H9 (cell line): ENCODE results near the gene PLXNA2. TPM values are rescaled to one million over a fixed set of nuclear protein-coding genes. Genes with fewer than 3 reads are reported as not detected.

Experiments used
- DNase-seq: peaks from one replicate; pipeline ENCODE4 v3.0.0-alpha.2; 2017
- H2AFZ ChIP-seq: one replicate; pipeline ENCODE4 v1.6.1; 2013; ENCODE audit warnings: mild to moderate bottlenecking, low read length, control low read depth, moderate library complexity
- H2AK5ac ChIP-seq: 2 replicates; pipeline ENCODE4 v1.6.1; 2013; ENCODE audit warnings: low read length, control low read depth, mixed read lengths; ENCODE audit not compliant: insufficient read length
- H2BK120ac ChIP-seq: one replicate; pipeline ENCODE4 v1.6.1; 2013; ENCODE audit warnings: low read depth, mild to moderate bottlenecking, low read length, control low read depth, inconsistent platforms; ENCODE audit not compliant: poor library complexity, severe bottlenecking
- H2BK12ac ChIP-seq: 2 replicates; pipeline ENCODE4 v1.6.1; 2013; ENCODE audit warnings: low read length, control low read depth, mixed read lengths, low read depth; ENCODE audit not compliant: insufficient read length
- H2BK15ac ChIP-seq: 2 replicates; pipeline ENCODE4 v1.6.1; 2013; ENCODE audit warnings: low read depth, low read length, control low read depth
- H2BK20ac ChIP-seq: one replicate; pipeline ENCODE4 v1.6.1; 2013; ENCODE audit warnings: low read depth, mild to moderate bottlenecking, low read length, control low read depth, inconsistent platforms; ENCODE audit not compliant: poor library complexity, severe bottlenecking
- H2BK5ac ChIP-seq: 2 replicates; pipeline ENCODE4 v1.6.1; 2013; ENCODE audit warnings: low read length, control low read depth, mixed read lengths; ENCODE audit not compliant: insufficient read length
- H3K14ac ChIP-seq: 2 replicates; pipeline ENCODE4 v1.6.1; 2013; ENCODE audit warnings: low read length, control low read depth; ENCODE audit not compliant: insufficient read depth
- H3K18ac ChIP-seq: 2 replicates; pipeline ENCODE4 v1.6.1; 2013; ENCODE audit warnings: low read depth, mild to moderate bottlenecking, mixed read lengths, low read length, control low read depth; ENCODE audit not compliant: insufficient read length
- H3K23ac ChIP-seq: 2 replicates; pipeline ENCODE4 v1.6.1; 2013; ENCODE audit warnings: low read length, control low read depth, mixed read lengths, low read depth; ENCODE audit not compliant: insufficient read length
- H3K23me2 ChIP-seq: 2 replicates; pipeline ENCODE4 v1.6.1; 2013; ENCODE audit warnings: low read depth, mild to moderate bottlenecking, mixed read lengths, low read length, control low read depth; ENCODE audit not compliant: insufficient read length, poor library complexity, severe bottlenecking
- H3K27ac ChIP-seq: 2 replicates; pipeline ENCODE4 v1.5.1; 2013; ENCODE audit warnings: low read length, control low read depth, mixed read lengths, low read depth; ENCODE audit not compliant: insufficient read length
- H3K27me3 ChIP-seq: 2 replicates; pipeline ENCODE4 v1.6.1; 2013; ENCODE audit warnings: low read length, control low read depth, inconsistent platforms; ENCODE audit not compliant: insufficient read depth
- H3K4ac ChIP-seq: 2 replicates; pipeline ENCODE4 v1.6.1; 2013; ENCODE audit warnings: low read depth, mild to moderate bottlenecking, control low read depth, inconsistent platforms, low read length, moderate library complexity
- H3K4me1 ChIP-seq: 2 replicates; pipeline ENCODE4 v1.6.1; 2013; ENCODE audit warnings: low read length, control low read depth, inconsistent platforms; ENCODE audit not compliant: insufficient read depth
- H3K4me2 ChIP-seq: 2 replicates; pipeline ENCODE4 v1.6.1; 2013; ENCODE audit warnings: low read length, control low read depth, mixed read lengths; ENCODE audit not compliant: insufficient read length, insufficient read depth
- H3K56ac ChIP-seq: 2 replicates; pipeline ENCODE4 v1.6.1; 2013; ENCODE audit warnings: low read depth, mild to moderate bottlenecking, mixed read lengths, low read length, control low read depth; ENCODE audit not compliant: insufficient read length
- H3K79me1 ChIP-seq: 2 replicates; pipeline ENCODE4 v1.6.1; 2013; ENCODE audit warnings: low read depth, mild to moderate bottlenecking, moderate library complexity, low read length, control low read depth, inconsistent platforms; ENCODE audit not compliant: insufficient read depth, poor library complexity, severe bottlenecking
- H3K79me2 ChIP-seq: 2 replicates; pipeline ENCODE4 v1.6.1; 2013; ENCODE audit warnings: low read length, control low read depth, inconsistent platforms; ENCODE audit not compliant: insufficient read depth
- H3K9ac ChIP-seq: 2 replicates; pipeline ENCODE4 v1.6.1; 2013; ENCODE audit warnings: low read length, control low read depth, mixed read lengths; ENCODE audit not compliant: insufficient read length; ENCODE audit errors: extremely low read depth
- H3K9me3 ChIP-seq: one replicate; pipeline ENCODE4 v1.6.1; 2013; ENCODE audit warnings: low read depth, low read length, inconsistent platforms; ENCODE audit not compliant: control insufficient read depth
- H3T11ph ChIP-seq: one replicate; pipeline ENCODE4 v1.6.1; 2013; ENCODE audit warnings: mild to moderate bottlenecking, low read length, control low read depth, inconsistent platforms
- H4K20me1 ChIP-seq: one replicate; pipeline ENCODE4 v1.6.1; 2013; ENCODE audit not compliant: control insufficient read depth, insufficient read length, insufficient read depth
- H4K5ac ChIP-seq: 2 replicates; pipeline ENCODE4 v1.6.1; 2013; ENCODE audit warnings: low read depth, mild to moderate bottlenecking, mixed read lengths, low read length, control low read depth; ENCODE audit not compliant: insufficient read length
- H4K8ac ChIP-seq: replicated peaks from 2 replicates; pipeline ENCODE4 v1.6.1; 2013; ENCODE audit warnings: low read length, control low read depth, mixed read lengths, low read depth; ENCODE audit not compliant: insufficient read length
- H4K91ac ChIP-seq: 2 replicates; pipeline ENCODE4 v1.6.1; 2013; ENCODE audit warnings: low read depth, mild to moderate bottlenecking, moderate library complexity, mixed read lengths, low read length, control low read depth; ENCODE audit not compliant: insufficient read length
- H3K27ac Mint-ChIP-seq, 3 experiments: 2 replicates in 2 of 3; 3 replicates in 1 of 3; pipeline ENCODE4 v1.8.0; 2020 to 2021; ENCODE audit warnings: mixed read lengths in 3 of 3, mild to moderate bottlenecking in 1 of 3, moderate library complexity in 1 of 3
- H3K27me3 Mint-ChIP-seq: 2 replicates; pipeline ENCODE4 v1.8.0; 2021; ENCODE audit warnings: low read depth, mild to moderate bottlenecking, moderate library complexity, mixed read lengths
- H3K36me3 Mint-ChIP-seq, 3 experiments: 2 replicates in 2 of 3; 3 replicates in 1 of 3; pipeline ENCODE4 v1.8.0; 2020 to 2021; ENCODE audit warnings: low read depth in 3 of 3, mixed read lengths in 3 of 3; ENCODE audit not compliant: insufficient read depth in 1 of 3
- H3K4me1 Mint-ChIP-seq, 2 experiments: 2 replicates each; pipeline ENCODE4 v1.8.0; 2020; ENCODE audit warnings: mixed read lengths in 2 of 2
- H3K4me3 Mint-ChIP-seq, 2 experiments: 2 replicates in 1 of 2; 3 replicates in 1 of 2; pipeline ENCODE4 v1.8.0; 2020 to 2021; ENCODE audit warnings: mild to moderate bottlenecking in 2 of 2, mixed read lengths in 2 of 2, moderate library complexity in 1 of 2
- H3K9me3 Mint-ChIP-seq, 2 experiments: 2 replicates in 1 of 2; 3 replicates in 1 of 2; pipeline ENCODE4 v1.8.0; 2020; ENCODE audit warnings: mild to moderate bottlenecking in 2 of 2, mixed read lengths in 2 of 2, moderate library complexity in 1 of 2
- CTCF ChIP-seq: fragments of 200-600 bp; sonication (generic); conservative IDR thresholded peaks from 3 replicates; pipeline ENCODE4 v1.8.0; 2021; ENCODE audit warnings: antibody characterized with exemption, mild to moderate bottlenecking
- WGBS: extraction: QIAGEN DNeasy Blood & Tissue Kit; methylation state at CpG from one replicate; pipeline ENCODE4 v1.1.7; 2013; ENCODE audit warnings: missing lambda C conversion rate, low lambda C conversion rate, mixed read lengths; ENCODE audit not compliant: insufficient read length; ENCODE audit errors: extremely low coverage; 5-methylcytosine and 5-hydroxymethylcytosine counted together
- total RNA-seq: library from RNA; stranded (reverse); gene quantifications from 2 replicates; pipeline ENCODE4 v1.2.1, GENCODE V29; 2021

Gene PLXNA2
- total RNA-seq, 1 experiment from 2014 or later: 0.57 TPM

DNA sequence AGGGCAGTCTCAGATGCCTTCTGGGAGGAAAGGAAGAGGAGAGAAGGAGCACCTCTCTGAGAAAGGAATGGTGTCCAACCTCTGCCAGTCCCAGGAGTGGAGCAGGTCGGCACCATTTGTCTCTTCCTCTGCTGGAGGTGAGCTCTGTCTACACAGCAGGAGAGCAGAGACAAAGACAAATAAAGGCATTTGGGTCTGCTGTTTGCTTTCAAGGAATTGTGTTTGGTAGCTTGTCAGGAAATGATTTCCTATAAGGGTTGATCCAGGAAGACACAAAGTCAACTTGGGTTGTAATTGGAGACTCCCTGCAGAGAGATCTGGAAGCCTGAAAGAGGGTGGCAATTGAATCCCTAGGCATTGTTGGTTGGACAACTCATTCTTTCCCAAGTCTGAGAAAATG is 34.5 kb upstream of the PLXNA2 start:
- no peak overlapping the region for H3T11ph ChIP-seq
- no peaks in the 10 kb centered on the region for H3K9me3 Mint-ChIP-seq
- H3K9ac ChIP-seq: no peak overlapping the region
- no peak overlapping the region for H2AK5ac ChIP-seq
- H3K27me3 Mint-ChIP-seq: peaks cover 10% of the 10 kb centered on the region
- no peaks in the 10 kb centered on the region for H3K27me3 ChIP-seq
- no peak overlapping the region for H3K27ac ChIP-seq
- H3K27ac Mint-ChIP-seq: no peak overlapping the region; a peak in 1 of 7 replicates
- no peak overlapping the region for H3K4ac ChIP-seq
- no peak overlapping the region for H3K14ac ChIP-seq
- no peaks in the 10 kb centered on the region for H3K79me2 ChIP-seq
- H3K79me1 ChIP-seq: no peaks in the 10 kb centered on the region
- peaks cover 25 to 28% of the 10 kb centered on the region in 2 experiments for H3K4me1 Mint-ChIP-seq
- no peak overlapping the region for H4K8ac ChIP-seq
- no peak overlapping the region for H2AFZ ChIP-seq
- no peak for TF ChIP-seq CTCF
- H2BK12ac ChIP-seq: no peak overlapping the region
- no peak overlapping the region for H3K4me2 ChIP-seq
- no peak overlapping the region for H4K5ac ChIP-seq
- no peak for DNase-seq
- no peaks in the 10 kb centered on the region for H4K20me1 ChIP-seq
- H3K23me2 ChIP-seq: no peaks in the 10 kb centered on the region
- H3K4me1 ChIP-seq: peaks cover 5% of the 10 kb centered on the region; the same call in 1 of the 2 replicates
- no peak overlapping the region for H3K56ac ChIP-seq
- H2BK5ac ChIP-seq: no peak overlapping the region
- no peak overlapping the region for H3K4me3 Mint-ChIP-seq
- H2BK20ac ChIP-seq: no peak overlapping the region
- H2BK15ac ChIP-seq: no peak overlapping the region
- H3K36me3 Mint-ChIP-seq: no peaks in the 10 kb centered on the region
- no peak overlapping the region for H4K91ac ChIP-seq
- WGBS: no CpG with 5 or more reads among the region's 1 CpG
- H3K23ac ChIP-seq: no peak overlapping the region
- H3K18ac ChIP-seq: no peak overlapping the region
- no peak overlapping the region for H2BK120ac ChIP-seq
- no peaks in the 10 kb centered on the region for H3K9me3 ChIP-seq
